Stimulated activated CD4-positive, alpha-beta T cell treated with anti-CD3 and anti-CD28 coated beads, Interleukin-12 subunit alpha, Interleukin-12 subunit beta, amount 100 ng/mL, for 48 hours (primary cell): Measurements from ENCODE around the gene RCC2.

Source experiments
- DNase-seq, 3 donors: peaks; one replicate each; pipeline ENCODE4 v3.0.0-alpha.2; 2020; ENCODE audit warnings: low read depth in 2 of 3, low spot score in 1 of 3

RCC2 gene

DNA sequence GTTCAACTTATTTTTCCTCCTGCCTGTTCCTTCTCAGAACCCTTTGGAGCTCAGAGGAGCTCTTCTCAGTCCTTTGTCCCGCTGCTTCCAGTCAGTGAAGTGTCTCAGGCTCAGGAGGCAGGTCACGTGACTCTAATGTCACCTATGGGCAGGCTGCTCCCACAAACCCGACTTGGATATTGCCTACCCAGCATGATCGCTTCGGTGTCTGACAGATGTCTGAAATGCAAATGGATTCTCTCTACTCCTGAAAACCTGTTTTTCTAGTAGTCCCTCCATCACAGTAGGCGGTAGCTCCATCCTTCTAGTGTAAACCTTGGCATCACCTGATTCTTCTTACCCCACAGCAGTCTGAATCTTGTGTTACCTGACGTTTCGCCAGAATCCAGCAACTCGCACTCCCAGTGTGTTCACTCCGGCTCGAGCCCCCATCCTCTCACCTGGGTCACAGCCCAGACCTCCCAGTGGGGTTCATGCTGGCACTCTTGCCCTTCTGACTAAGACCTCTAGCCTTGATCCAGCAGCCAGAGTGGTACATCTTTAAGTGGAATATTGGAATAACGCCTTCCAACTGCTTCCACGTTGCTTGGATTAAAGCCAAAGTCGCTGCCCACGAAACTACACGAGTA, 62.0 kb downstream of the RCC2 start:
- DNase-seq, result no peak

DNA sequence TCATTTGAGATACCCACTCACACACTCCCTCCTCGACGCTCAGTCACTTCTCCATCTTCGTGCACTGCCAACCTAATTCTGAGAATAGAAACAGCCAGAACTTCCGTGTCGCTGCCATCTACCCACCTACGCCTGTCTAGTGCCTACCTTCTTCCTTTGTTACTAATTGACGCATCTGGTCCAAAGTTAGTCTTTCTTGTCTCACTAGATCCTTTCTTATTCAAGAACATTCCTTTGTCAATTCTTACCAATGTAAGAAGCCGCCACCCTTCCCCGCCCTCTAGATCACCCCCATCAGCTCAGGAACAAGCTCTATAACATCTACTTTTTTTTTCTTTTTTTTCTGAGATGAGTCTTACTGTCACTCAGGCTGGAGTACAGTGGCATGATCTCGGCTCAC, 63.8 kb downstream of the RCC2 start:
- no peak for DNase-seq

DNA sequence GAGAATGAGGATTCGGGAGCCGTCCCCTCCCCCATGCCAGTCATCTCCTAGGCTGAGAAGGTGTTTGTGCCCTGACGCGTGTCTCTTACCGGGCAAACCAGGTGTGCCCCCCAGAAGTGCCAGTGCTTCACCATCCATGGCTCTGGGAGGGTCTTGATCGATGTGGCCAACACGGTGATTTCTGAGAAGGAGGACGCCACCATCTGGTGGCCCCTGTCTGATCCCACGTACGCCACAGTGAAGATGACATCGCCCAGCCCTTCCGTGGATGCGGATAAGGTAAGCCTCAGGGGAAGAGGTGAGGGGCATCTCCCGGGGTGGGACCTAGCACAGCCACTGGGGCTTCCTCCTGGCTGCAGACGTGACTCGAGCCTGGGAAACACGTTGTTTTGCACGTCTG, 66.5 kb downstream of the RCC2 start:
- DNase-seq, result no peak

DNA sequence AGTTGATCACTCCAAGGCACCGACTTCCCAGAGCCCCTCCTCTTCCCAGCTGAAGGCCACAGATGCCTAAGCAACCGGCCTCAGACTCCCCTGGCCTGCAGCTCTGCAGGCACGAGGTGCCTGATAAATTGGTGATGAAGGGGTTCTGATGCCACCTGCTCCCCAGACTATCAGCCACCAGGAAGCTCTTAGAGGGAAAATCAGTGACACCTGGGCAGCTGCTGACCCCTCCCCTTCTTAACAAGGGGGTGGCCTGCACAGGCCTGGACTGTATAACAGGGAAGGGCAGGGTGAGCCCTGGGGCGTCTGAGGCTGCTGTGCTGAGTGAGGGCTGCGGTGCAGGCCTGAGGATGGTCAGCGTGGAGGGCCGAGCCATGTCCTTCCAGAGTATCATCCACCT, 67.6 kb downstream of the RCC2 start, which contains the start of gene PADI6:
PADI6 (plus strand) TSS at position 301 of the 400 bp plus-strand sequence; CDS start at position 351, 50 bp downstream.
- no peak for DNase-seq

DNA sequence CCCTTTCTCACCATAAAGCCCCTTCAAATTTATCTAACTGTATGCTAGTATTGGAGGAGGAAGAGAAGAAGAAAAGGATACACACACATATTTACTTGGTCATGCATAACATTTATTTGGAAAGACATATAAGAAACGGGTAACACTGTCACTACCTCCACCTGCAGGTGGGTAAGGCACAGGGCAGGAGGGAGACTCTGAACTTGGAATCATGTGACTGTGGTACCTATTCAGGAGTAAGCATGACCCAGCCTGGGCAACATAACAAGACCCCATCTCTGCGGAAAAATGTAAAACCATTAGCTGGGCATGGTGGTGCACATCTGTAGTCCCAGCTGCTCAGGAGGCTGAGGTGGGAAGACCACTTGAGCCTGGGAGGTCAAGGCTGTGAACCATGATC, 68.9 kb downstream of the RCC2 start:
- DNase-seq, result no peak

DNA sequence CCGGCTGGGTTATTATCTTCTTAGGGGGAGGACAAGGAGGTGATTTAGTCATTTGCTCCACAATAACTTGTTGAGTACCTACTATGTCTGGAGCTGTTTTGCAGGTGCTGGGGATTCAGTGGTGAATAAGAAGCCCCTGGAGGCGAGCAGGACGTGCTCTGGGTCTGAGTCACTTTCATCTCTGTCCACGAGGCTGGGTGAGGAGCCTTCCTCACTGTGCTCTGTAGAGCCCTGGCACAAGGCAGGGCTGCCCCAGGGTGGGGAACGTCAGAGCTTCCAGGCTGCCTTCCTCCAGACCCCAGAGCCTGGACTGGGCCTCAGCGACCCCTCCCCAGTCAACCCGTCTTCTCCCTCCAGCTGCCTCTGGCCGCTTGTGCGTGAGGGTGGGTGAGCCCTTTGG, 70.0 kb downstream of the RCC2 start:
- DNase-seq, result no peak

DNA sequence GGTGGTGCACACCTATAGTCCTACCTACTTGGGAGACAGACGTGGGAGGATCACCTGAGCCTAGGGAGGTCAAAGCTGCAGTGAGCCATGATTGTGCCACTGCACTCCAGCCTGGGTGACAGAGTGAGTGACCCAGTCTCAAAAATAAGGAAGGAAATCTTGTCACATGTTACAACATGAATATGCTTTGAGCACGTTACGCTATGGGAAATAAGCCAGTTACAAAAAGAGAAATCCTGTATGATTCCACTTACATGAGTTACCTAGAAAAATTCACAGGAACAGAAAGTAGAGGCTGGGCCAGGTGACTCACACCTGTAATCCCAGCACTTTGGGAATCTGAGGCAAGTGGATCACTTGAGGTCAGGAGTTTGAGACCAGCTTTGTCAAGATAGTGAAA, 74.2 kb downstream of the RCC2 start:
- DNase-seq, result no peak

DNA sequence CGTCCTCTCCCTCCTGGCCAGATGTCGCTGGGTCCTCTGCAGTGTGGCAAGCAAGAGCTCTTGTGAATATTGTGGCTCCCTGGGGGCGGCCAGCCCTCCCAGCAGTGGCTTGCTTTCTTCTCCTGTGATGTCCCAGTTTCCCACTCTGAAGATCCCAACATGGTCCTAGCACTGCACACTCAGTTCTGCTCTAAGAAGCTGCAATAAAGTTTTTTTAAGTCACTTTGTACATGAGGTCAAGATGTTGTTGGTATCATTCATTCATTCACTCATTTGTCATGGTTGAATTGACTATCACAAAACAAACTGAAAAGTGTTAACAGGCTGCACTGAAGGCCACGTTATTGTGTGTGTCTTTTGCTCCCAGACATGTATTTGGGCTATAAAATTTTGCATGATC, 75.7 kb downstream of the RCC2 start:
- DNase-seq, result no peak

DNA sequence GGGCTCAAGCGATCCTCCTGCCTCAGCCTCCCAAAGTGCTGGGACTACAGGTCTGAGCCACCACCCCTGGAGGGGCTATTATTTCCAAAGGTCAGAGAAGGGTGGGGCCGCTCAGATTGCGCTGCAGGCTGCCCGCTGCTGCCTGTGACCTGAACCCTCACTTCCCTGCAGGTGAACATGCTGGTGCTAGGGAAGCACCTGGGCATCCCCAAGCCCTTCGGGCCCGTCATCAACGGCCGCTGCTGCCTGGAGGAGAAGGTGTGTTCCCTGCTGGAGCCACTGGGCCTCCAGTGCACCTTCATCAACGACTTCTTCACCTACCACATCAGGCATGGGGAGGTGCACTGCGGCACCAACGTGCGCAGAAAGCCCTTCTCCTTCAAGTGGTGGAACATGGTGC, 76.1 kb downstream of the RCC2 start:
- DNase-seq, result no peak

DNA sequence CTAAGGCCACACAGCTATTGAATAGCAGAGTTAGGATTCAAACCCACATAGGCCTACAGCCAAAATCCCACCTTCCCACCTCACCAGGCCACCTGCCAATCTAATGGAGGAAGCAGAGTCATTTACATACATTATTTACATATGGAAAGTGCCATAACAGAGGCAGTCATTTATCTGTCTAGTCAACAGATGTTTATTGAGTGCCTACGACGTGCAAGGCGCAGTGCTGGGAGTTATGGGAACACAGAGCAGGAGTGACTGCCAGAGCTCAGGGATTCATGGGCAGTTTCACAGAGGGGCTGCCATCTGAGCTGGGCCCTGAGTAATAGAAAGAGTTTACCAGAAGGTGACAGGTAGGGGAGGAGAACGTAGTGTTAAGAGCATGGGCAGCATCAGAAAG, 77.8 kb downstream of the RCC2 start:
- DNase-seq, result no peak

DNA sequence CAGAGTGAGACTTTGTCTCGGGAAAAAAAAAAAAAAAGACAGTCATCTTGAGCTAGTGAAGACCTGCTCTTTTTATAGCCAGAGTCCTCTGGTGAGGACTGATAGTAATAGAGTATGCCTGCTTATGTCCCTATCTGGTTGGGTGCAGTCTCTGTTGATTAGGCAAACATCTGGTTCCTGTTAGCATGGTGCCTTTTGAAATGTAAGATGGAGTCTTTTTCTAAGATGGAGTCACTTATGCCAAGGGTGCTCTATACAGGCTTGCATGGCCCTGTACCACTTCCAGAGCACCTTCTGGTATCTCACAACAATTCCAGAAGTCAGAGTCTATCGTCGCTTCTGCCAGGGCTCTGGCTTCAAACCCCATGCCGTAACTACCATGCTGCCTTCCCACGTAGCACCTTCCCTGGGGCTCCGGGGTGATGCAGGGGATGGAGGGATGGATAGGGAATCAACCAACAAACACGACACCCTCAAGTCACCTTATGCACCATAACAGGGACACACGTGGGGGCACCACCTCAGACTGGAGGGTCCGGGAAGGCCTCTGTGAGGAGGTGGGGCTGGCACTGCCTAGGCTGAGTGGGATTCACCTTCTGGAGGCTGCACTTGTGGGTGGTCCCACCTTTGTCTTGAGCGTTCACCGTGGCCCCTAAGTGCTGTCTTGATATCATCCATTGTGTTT, 79.1 kb downstream of the RCC2 start:
- no peak for DNase-seq

DNA sequence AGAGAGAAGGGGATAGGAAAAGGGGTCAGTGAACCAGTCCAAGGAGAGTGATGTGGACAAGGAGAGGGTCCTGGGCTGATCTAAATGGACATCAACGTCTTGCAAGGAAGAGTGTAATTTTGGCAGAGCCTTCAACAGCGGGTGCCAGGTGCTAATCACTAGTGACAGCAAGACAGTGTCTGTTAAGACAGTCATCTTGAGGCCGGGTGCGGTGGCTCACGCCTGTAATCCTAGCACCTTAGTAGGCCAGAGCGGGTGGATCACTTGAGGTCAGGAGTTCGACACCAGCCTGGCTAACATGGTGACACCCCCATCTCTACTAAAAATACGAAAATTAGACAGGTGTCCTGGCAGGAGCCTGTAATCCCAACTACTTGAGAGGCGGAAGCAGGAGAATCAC, 79.7 kb downstream of the RCC2 start:
- DNase-seq, result no peak

DNA sequence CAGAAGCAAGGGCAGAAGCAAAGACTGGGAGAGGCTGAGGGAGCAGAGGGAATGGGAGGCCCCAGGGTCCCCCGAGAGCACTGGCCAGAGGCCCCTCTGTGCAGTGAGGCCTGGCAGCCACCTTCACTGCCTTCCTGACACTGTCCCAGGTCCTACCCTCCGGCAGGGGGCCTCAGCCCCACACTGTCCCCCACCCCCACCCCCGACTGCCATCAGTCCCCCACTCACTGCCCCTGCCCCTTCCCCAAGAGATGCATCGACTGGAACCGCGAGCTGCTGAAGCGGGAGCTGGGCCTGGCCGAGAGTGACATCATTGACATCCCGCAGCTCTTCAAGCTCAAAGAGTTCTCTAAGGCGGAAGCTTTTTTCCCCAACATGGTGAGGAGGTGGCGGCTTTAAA, 80.4 kb downstream of the RCC2 start:
- no peak for DNase-seq

DNA sequence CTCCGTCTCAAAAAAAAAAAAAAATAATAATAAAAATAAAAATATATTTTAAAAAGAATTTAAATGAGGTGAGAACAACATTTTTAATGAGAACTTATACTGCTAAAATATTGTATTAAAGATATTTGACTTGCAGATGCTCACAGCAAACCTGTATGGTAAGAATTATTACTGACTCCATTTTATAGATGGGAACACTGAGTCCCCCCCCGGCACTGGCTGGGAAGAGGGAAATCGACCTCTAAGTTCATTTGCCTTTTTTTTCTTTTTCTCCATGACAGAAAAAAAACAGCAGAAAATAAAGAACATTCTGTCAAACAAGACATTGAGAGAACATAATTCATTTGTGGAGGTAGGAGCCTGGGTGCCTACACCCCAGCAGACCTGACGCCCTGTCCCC, 80.9 kb downstream of the RCC2 start:
- no peak for DNase-seq
